CD14-positive monocyte (primary cell): ENCODE data around the gene AIG1. TPM values are rescaled to one million over a fixed set of nuclear protein-coding genes. Genes with fewer than 3 reads are reported as not detected.

Experiments
- DNase-seq, 3 donors: peaks; one replicate each; pipeline ENCODE4 v3.0.0-alpha.2; 2011 to 2022
- H2AFZ ChIP-seq: 2 replicates; pipeline ENCODE4 v1.6.0; 2012; ENCODE audit warnings: mild to moderate bottlenecking, low read depth, low read length, inconsistent platforms; ENCODE audit not compliant: insufficient read depth, poor library complexity, severe bottlenecking
- H3K27ac ChIP-seq, 2 donors: 1 replicate in 1 of 2; 2 replicates in 1 of 2; pipeline ENCODE4 v1.5.1; 2012 to 2013; ENCODE audit warnings: low read length in 2 of 2, control low read depth in 1 of 2, inconsistent platforms in 1 of 2, low read depth in 1 of 2, mild to moderate bottlenecking in 1 of 2
- H3K27me3 ChIP-seq, 2 donors: one replicate each; pipeline versions ENCODE4 v1.6.0 to v1.6.1; 2011 to 2013; ENCODE audit warnings: low read length in 2 of 2; ENCODE audit not compliant: control insufficient read depth in 2 of 2, insufficient read depth in 2 of 2
- H3K36me3 ChIP-seq, 2 donors: replicated peaks in 1 of 2; 1 replicate in 1 of 2; 2 replicates in 1 of 2; pipeline versions ENCODE4 v1.5.1 to v1.6.1; 2012 to 2013; ENCODE audit warnings: low read length in 2 of 2, control low read depth in 1 of 2, inconsistent platforms in 1 of 2, mild to moderate bottlenecking in 1 of 2; ENCODE audit not compliant: insufficient read depth in 2 of 2, control insufficient read depth in 1 of 2
- H3K4me1 ChIP-seq, 2 donors: 1 replicate in 1 of 2; 2 replicates in 1 of 2; pipeline versions ENCODE4 v1.5.1 to v1.6.1; 2012 to 2013; ENCODE audit warnings: low read length in 2 of 2, control low read depth in 1 of 2, inconsistent platforms in 1 of 2, mild to moderate bottlenecking in 1 of 2, moderate library complexity in 1 of 2; ENCODE audit not compliant: insufficient read depth in 2 of 2, control insufficient read depth in 1 of 2
- H3K4me2 ChIP-seq: replicated peaks from 2 replicates; pipeline ENCODE3; 2012; ENCODE audit warnings: low read length, moderate library complexity, mild to moderate bottlenecking; ENCODE audit not compliant: poor library complexity, severe bottlenecking; ENCODE audit errors: extremely low read depth
- H3K4me3 ChIP-seq, 3 experiments: fragments of 200-600 bp in 1 of 3; sonication (generic) in 1 of 3; replicated peaks in 1 of 3; 1 replicate in 2 of 3; 2 replicates in 1 of 3; pipeline ENCODE4 v1.5.1; 2011 to 2013; ENCODE audit warnings: low read length in 3 of 3, mild to moderate bottlenecking in 3 of 3, control low read depth in 2 of 3, low read depth in 2 of 3, inconsistent platforms in 1 of 3, moderate library complexity in 1 of 3
- H3K79me2 ChIP-seq: 2 replicates; pipeline ENCODE4 v1.6.0; 2012; ENCODE audit warnings: mild to moderate bottlenecking, control low read depth, inconsistent platforms, low read length, moderate library complexity; ENCODE audit not compliant: insufficient read depth
- H3K9ac ChIP-seq: 2 replicates; pipeline ENCODE4 v1.6.0; 2017; ENCODE audit warnings: low read length, mild to moderate bottlenecking; ENCODE audit not compliant: insufficient read depth, poor library complexity, severe bottlenecking
- H3K9me3 ChIP-seq, 2 donors: replicated peaks in 1 of 2; 1 replicate in 1 of 2; 2 replicates in 1 of 2; pipeline versions ENCODE4 v1.5.1 to v1.6.1; 2012 to 2013; ENCODE audit warnings: low read length in 2 of 2, control low read depth in 1 of 2; ENCODE audit not compliant: control insufficient read depth in 1 of 2, insufficient read depth in 1 of 2
- H4K20me1 ChIP-seq: 2 replicates; pipeline ENCODE4 v1.6.0; 2012; ENCODE audit warnings: mild to moderate bottlenecking, low read length, control low read depth, moderate library complexity; ENCODE audit not compliant: insufficient read depth
- H3K27ac Mint-ChIP-seq, 7 donors: one replicate each; pipeline ENCODE4 v1.8.0; 2020; ENCODE audit warnings: mild to moderate bottlenecking in 7 of 7, mixed read lengths in 7 of 7, moderate library complexity in 6 of 7, inconsistent platforms in 2 of 7
- H3K27me3 Mint-ChIP-seq, 3 donors: one replicate each; pipeline ENCODE4 v1.8.0; 2021 to 2022; ENCODE audit warnings: low read depth in 3 of 3, mild to moderate bottlenecking in 3 of 3, mixed read lengths in 3 of 3, moderate library complexity in 3 of 3, inconsistent platforms in 1 of 3
- H3K36me3 Mint-ChIP-seq, 2 donors: one replicate each; pipeline ENCODE4 v1.8.0; 2020; ENCODE audit warnings: mixed read lengths in 2 of 2, inconsistent platforms in 1 of 2, mild to moderate bottlenecking in 1 of 2
- H3K4me1 Mint-ChIP-seq: one replicate; pipeline ENCODE4 v1.8.0; 2020; ENCODE audit warnings: mild to moderate bottlenecking, mixed read lengths
- H3K4me3 Mint-ChIP-seq, 2 donors: one replicate each; pipeline ENCODE4 v1.8.0; 2020; ENCODE audit warnings: mild to moderate bottlenecking in 2 of 2, mixed read lengths in 2 of 2, moderate library complexity in 1 of 2
- H3K9me3 Mint-ChIP-seq, 7 donors: one replicate each; pipeline ENCODE4 v1.8.0; 2020 to 2022; ENCODE audit warnings: mixed read lengths in 7 of 7, mild to moderate bottlenecking in 6 of 7, moderate library complexity in 6 of 7, inconsistent platforms in 2 of 7
- WGBS: methylation state at CpG from one replicate; pipeline ENCODE4 v1.1.5; 2013; ENCODE audit warnings: missing lambda C conversion rate; ENCODE audit not compliant: insufficient coverage; 5-methylcytosine and 5-hydroxymethylcytosine counted together
- intact Hi-C, 2 donors: fragments of 100-400 bp; cut with micrococcal nuclease; formaldehyde crosslinking; loops; one replicate each; pipeline versions ENCODE4 v1.15.0 to v1.15.1; 2023
- polyA plus RNA-seq, 3 donors: library from polyadenylated mRNA; depleted of rRNA in 1 of 3; unstranded in 2 of 3; stranded (reverse) in 1 of 3; fragments of 300-500 nt in 2 of 3; fragments of >200 nt in 1 of 3; fragmentation: Illumina TruSeq in 2 of 3; gene quantifications; 1 replicate in 2 of 3; 2 replicates in 1 of 3; pipeline ENCODE4 v1.2.3, GENCODE V29; 2012 to 2021
- TF ChIP-seq, protein P1 (sequence below): fragments of 200-600 bp; IDR thresholded peaks from one replicate; pipeline ENCODE4 v1.8.0; 2022; ENCODE audit warnings: antibody characterized with exemption, mild to moderate bottlenecking

AIG1 gene
- polyA plus RNA-seq, 3 donors = 6.7 to 7.6 (median 6.8) TPM

DNA sequence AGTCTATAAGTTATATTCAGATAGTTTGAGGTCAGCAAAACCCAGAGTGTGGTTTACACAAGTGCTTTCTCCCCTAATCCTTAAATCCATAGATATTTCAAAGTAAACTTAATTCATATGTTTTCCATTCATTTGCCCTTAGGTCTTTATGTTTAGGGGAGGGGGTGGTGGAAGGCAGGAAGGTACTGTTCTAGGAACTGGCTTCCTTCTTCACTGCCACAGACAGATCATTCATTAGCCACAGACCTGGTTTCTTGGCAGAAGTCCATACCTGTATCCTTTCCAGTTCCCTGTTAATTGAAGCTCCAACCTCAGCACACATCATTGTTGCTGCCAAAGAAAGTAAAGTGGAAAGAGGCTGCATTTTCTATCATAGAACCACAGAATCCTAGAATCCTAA lies 123.0 kb downstream of the AIG1 start:
- no peaks in the 10 kb centered on the region for H3K27me3 ChIP-seq
- H2AFZ ChIP-seq = no peak overlapping the region
- H3K36me3 ChIP-seq = no peaks in the 10 kb centered on the region
- DNase-seq = no peak
- Mint-ChIP-seq H3K4me1 (no peaks in the 10 kb centered on the region), H3K27ac (no peak overlapping the region), H3K9me3 (peaks cover 0 to 4% (median 0%) of the 10 kb centered on the region in 7 donors), H3K36me3 (peaks cover 3% of the 10 kb centered on the region in 2 donors), H3K4me3 (no peak overlapping the region), H3K27me3 (no peaks in the 10 kb centered on the region)
- no peaks in the 10 kb centered on the region for H3K9me3 ChIP-seq
- no peaks in the 10 kb centered on the region for H3K4me1 ChIP-seq
- TF ChIP-seq, protein P1, sequence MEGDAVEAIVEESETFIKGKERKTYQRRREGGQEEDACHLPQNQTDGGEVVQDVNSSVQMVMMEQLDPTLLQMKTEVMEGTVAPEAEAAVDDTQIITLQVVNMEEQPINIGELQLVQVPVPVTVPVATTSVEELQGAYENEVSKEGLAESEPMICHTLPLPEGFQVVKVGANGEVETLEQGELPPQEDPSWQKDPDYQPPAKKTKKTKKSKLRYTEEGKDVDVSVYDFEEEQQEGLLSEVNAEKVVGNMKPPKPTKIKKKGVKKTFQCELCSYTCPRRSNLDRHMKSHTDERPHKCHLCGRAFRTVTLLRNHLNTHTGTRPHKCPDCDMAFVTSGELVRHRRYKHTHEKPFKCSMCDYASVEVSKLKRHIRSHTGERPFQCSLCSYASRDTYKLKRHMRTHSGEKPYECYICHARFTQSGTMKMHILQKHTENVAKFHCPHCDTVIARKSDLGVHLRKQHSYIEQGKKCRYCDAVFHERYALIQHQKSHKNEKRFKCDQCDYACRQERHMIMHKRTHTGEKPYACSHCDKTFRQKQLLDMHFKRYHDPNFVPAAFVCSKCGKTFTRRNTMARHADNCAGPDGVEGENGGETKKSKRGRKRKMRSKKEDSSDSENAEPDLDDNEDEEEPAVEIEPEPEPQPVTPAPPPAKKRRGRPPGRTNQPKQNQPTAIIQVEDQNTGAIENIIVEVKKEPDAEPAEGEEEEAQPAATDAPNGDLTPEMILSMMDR = no peak
- H3K4me3 ChIP-seq = no peak overlapping the region
- H3K9ac ChIP-seq = no peak overlapping the region
- no peak overlapping the region for H3K27ac ChIP-seq
- H4K20me1 ChIP-seq = no peaks in the 10 kb centered on the region
- no peak overlapping the region for H3K4me2 ChIP-seq
- intact Hi-C loops = no loop called here
- H3K79me2 ChIP-seq = no peaks in the 10 kb centered on the region

DNA sequence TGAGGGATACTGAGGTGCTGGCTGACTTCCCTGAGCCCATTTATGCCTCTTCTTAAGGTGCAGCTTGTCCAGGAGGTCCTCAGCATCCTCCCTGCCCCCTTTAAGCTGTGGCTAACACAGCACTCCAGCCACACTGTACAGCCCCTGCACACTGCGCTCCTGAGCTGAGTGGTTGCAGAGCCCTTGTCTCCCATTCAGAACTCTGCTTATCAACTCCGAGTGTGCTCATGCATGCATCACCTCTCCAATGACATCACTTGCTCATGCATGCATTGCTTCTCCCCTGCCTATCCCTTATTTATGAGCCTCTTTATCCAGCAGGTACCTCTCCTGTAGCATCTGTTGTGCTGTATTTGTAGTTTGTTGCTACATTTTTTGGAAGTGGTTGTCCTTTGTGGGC lies 124.6 kb downstream of the AIG1 start:
- no peaks in the 10 kb centered on the region for H3K9me3 ChIP-seq
- H3K27ac ChIP-seq = no peak overlapping the region
- H3K27me3 ChIP-seq = no peaks in the 10 kb centered on the region
- no peak overlapping the region for H3K4me2 ChIP-seq
- no peaks in the 10 kb centered on the region for H3K27me3 Mint-ChIP-seq
- no peak overlapping the region for H3K27ac Mint-ChIP-seq
- H3K9me3 Mint-ChIP-seq = peaks cover 0 to 4% (median 0%) of the 10 kb centered on the region in 7 donors
- no peak for DNase-seq
- H3K4me3 Mint-ChIP-seq = no peak overlapping the region
- TF ChIP-seq, protein P1 = no peak
- 100% methylated on average over 1 of the region's 2 CpGs for WGBS
- H3K9ac ChIP-seq = no peak overlapping the region
- no peak overlapping the region for H2AFZ ChIP-seq
- no peaks in the 10 kb centered on the region for H3K79me2 ChIP-seq
- no peaks in the 10 kb centered on the region for H3K4me1 ChIP-seq
- intact Hi-C loops = no loop called here
- H3K36me3 ChIP-seq = no peaks in the 10 kb centered on the region
- H3K4me1 Mint-ChIP-seq = no peaks in the 10 kb centered on the region
- H3K36me3 Mint-ChIP-seq = peaks cover 3% of the 10 kb centered on the region in 2 donors
- H3K4me3 ChIP-seq = no peak overlapping the region
- no peaks in the 10 kb centered on the region for H4K20me1 ChIP-seq
